Right lobe of liver (tissue), 6 donors: ENCODE data around the gene CD1C. TPM values are rescaled to one million over a fixed set of nuclear protein-coding genes. Genes with fewer than 3 reads are reported as not detected.
"Not testable (repeated sequence)": the region's sequence is repeated elsewhere in the genome, so short reads cannot be mapped to it uniquely, and the experiment has no call there.

ENCODE experiments used
- ATAC-seq, 4 donors: fragments of 200-7000 bp; cut with Tn5 transposase; one replicate each; pipeline ENCODE4 v1.9.1; 2020; ENCODE audit warnings: mild to moderate bottlenecking in 4 of 4, moderate library complexity in 4 of 4
- DNase-seq, 3 donors: peaks; one replicate each; pipeline ENCODE4 v3.0.0-alpha.2; 2020
- H3K27ac ChIP-seq, 3 donors: fragments of 200-600 bp; one replicate each; pipeline ENCODE4 v1.8.0; 2022
- H3K27me3 ChIP-seq, 2 donors: fragments of 200-600 bp; one replicate each; pipeline ENCODE4 v1.8.0; 2022
- H3K36me3 ChIP-seq, 4 donors: fragments of 200-600 bp; sonication (generic) in 1 of 4; one replicate each; pipeline versions ENCODE4 v1.5.1 to v1.8.0; 2017 to 2022; ENCODE audit warnings: control low read depth in 1 of 4
- H3K4me1 ChIP-seq, 4 donors: fragments of 200-600 bp; sonication (generic) in 1 of 4; one replicate each; pipeline versions ENCODE4 v1.5.1 to v1.8.0; 2017 to 2022; ENCODE audit warnings: control low read depth in 1 of 4
- H3K4me3 ChIP-seq, 3 donors: fragments of 200-600 bp; one replicate each; pipeline ENCODE4 v1.8.0; 2022
- H3K9me3 ChIP-seq, 4 donors: fragments of 200-600 bp; sonication (generic) in 1 of 4; one replicate each; pipeline versions ENCODE4 v1.5.1 to v1.8.0; 2017 to 2022; ENCODE audit warnings: control low read depth in 1 of 4
- CTCF ChIP-seq, 4 donors: fragments of 200-600 bp in 3 of 4; fragments of 450-650 bp in 1 of 4; IDR thresholded peaks; one replicate each; pipeline versions ENCODE4 v1.5.1 to v1.8.0; 2016 to 2022; ENCODE audit warnings: antibody characterized with exemption in 4 of 4, mild to moderate bottlenecking in 2 of 4
- POLR2A ChIP-seq: fragments of 450-650 bp; IDR thresholded peaks from one replicate; pipeline ENCODE4 v1.6.1; 2017; ENCODE audit warnings: antibody characterized with exemption, mild to moderate bottlenecking
- WGBS: methylation state at CpG from one replicate; pipeline ENCODE4 v1.1.6; 2018; ENCODE audit warnings: low coverage, low lambda C conversion rate; ENCODE audit not compliant: insufficient coverage; ENCODE audit errors: missing lambda C conversion rate; 5-methylcytosine and 5-hydroxymethylcytosine counted together
- intact Hi-C, 2 donors: fragments of 100-400 bp; cut with DNase I; formaldehyde crosslinking; loops; one replicate each; pipeline versions ENCODE4 v1.11.2 to v1.14.1; 2022
- total RNA-seq, 6 experiments: library from RNA; depleted of rRNA in 2 of 6; stranded (reverse); fragments of >200 nt in 2 of 6; fragmentation: NEBNext Ultra II Directional in 3 of 6; extraction: Animal tissue kit (Norgen Biotek cat#: 25700) in 3 of 6; gene quantifications; one replicate each; pipeline versions ENCODE4 v1.1.0 to v1.2.4, GENCODE V29; 2016 to 2023
- donor health status: DM: no; HTN: yes; CAD: no.
- donor health status: DM: no; HTN: no; CAD: no.
- donor health status: DM: no; HTN: no; CAD: no.
- donor health status: DM: no; HTN: yes; CAD: no.
- donor health status: DM: no; HTN: yes; CAD: no.

The CD1C gene
- total RNA-seq, 6 experiments from 2014 or later, result 0.24 to 0.60 (median 0.31) TPM; not detected in 3

GRCh38 chr1:158335213-158335532 lies 45.5 kb downstream of the CD1C start:
- H3K9me3 ChIP-seq, result no peaks in the 10 kb centered on the region
- H3K36me3 ChIP-seq, result no peaks in the 10 kb centered on the region
- TF ChIP-seq POLR2A, result no peak
- TF ChIP-seq CTCF (IDR thresholded peaks at IDR 0.05), result no peak
- ATAC-seq (no peak), DNase-seq (no peak)
- no peaks in the 10 kb centered on the region for H3K4me1 ChIP-seq
- H3K4me3 ChIP-seq, result no peak overlapping the region
- no peaks in the 10 kb centered on the region for H3K27me3 ChIP-seq
- intact Hi-C loops, result no loop called here
- H3K27ac ChIP-seq, result no peak overlapping the region

- H3K4me1 ChIP-seq, H3K36me3 ChIP-seq, ATAC-seq, H3K27me3 ChIP-seq, H3K9me3 ChIP-seq, H3K4me3 ChIP-seq, intact Hi-C loops, H3K27ac ChIP-seq, DNase-seq: not testable (repeated sequence)
- WGBS, result 33% methylated on average over 2 of the region's 7 CpGs
Measured at GRCh38 chr1:158336413-158336812, 46.7 kb downstream of the CD1C start.

Other genes with a start within 250 kb of the CD1C start
- 1 to 10 TPM; 5.4 to 8.9 (median 7.1) TPM for gene CD1D, start 109.0 kb upstream of the CD1C start, total RNA-seq
- gene CD1A, start 35.5 kb upstream of the CD1C start, total RNA-seq, result not detected
- not detected for gene CD1B, start 41.6 kb downstream of the CD1C start, total RNA-seq
- gene CD1E, start 64.0 kb downstream of the CD1C start, total RNA-seq, result under 1 TPM in 1 of 6 experiments, not detected in 5; 0.58 TPM
- not detected for gene OR10T2, start 109.5 kb downstream of the CD1C start, total RNA-seq
- not detected for gene OR10K2, start 136.3 kb downstream of the CD1C start, total RNA-seq
- not detected for gene OR10K1, start 171.9 kb downstream of the CD1C start, total RNA-seq
- not detected for gene OR10R2, start 182.3 kb downstream of the CD1C start, total RNA-seq